Panc1 (cell line): ENCODE measurements around the gene HS3ST5. TPM values are rescaled to one million over a fixed set of nuclear protein-coding genes. Genes with fewer than 3 reads are reported as not detected.
"Not testable (repeated sequence)": the region's sequence is repeated elsewhere in the genome, so short reads cannot be mapped to it uniquely, and the experiment has no call there.

Experiments
- ATAC-seq: fragments of 200-7000 bp; cut with Tn5 transposase; 2 replicates; pipeline ENCODE4 v1.9.1; 2020; ENCODE audit warnings: mild to moderate bottlenecking, moderate library complexity
- BruUV-seq: library from RNA; stranded (reverse); fragments of 400-500 nt; replicated peaks from 2 replicates; lab custom pipeline; 2021; lab: Mats Ljungman, UMichigan
- CTCF ChIA-PET: fragments of 300-600 bp; sonication (Branson Sonifier 250); formaldehyde crosslinking; loops from one replicate; lab custom pipeline; 2022; ENCODE audit warnings: antibody characterized with exemption; lab: Charles Lee
- POLR2A ChIA-PET: fragments of 300-600 bp; sonication (Branson Sonifier 250); formaldehyde crosslinking; loops from one replicate; lab custom pipeline; 2022; ENCODE audit warnings: antibody characterized with exemption; lab: Charles Lee
- DNase-seq: peaks from one replicate; pipeline ENCODE4 v3.0.0-alpha.2; 2010; ENCODE audit warnings: low read depth, low spot score
- H3K27ac ChIP-seq: 2 replicates; pipeline ENCODE4 v1.5.1; 2011; ENCODE audit warnings: mild to moderate bottlenecking, low read length, inconsistent platforms
- H3K27me3 ChIP-seq: fragments of 200-500 bp; sonication (Bioruptor generic); 2 replicates; pipeline ENCODE4 v1.6.0; 2014; ENCODE audit warnings: low read length, inconsistent platforms; ENCODE audit not compliant: control insufficient read depth, insufficient read depth
- H3K36me3 ChIP-seq: fragments of 200-500 bp; sonication (Bioruptor generic); 2 replicates; pipeline ENCODE4 v1.5.1; 2014; ENCODE audit warnings: inconsistent platforms, mild to moderate bottlenecking, low read length, moderate library complexity; ENCODE audit not compliant: control insufficient read depth, insufficient read depth
- H3K4me1 ChIP-seq: 2 replicates; pipeline ENCODE4 v1.5.1; 2011; ENCODE audit warnings: inconsistent platforms, mild to moderate bottlenecking, low read length, moderate library complexity; ENCODE audit not compliant: control insufficient read depth, insufficient read depth
- H3K4me3 ChIP-seq, 2 experiments: 2 replicates each; pipeline ENCODE4 v1.5.1; 2011 to 2012; ENCODE audit warnings: low read depth in 2 of 2, low read length in 2 of 2, mild to moderate bottlenecking in 2 of 2, inconsistent platforms in 1 of 2, moderate library complexity in 1 of 2
- H3K9me3 ChIP-seq: fragments of 200-500 bp; sonication (Bioruptor generic); 2 replicates; pipeline ENCODE4 v1.5.1; 2014; ENCODE audit warnings: low read depth, mild to moderate bottlenecking, inconsistent platforms, low read length, moderate library complexity; ENCODE audit not compliant: control insufficient read depth, insufficient read depth
- POLR2AphosphoS5 ChIP-seq: IDR thresholded peaks from 2 replicates; pipeline ENCODE4 v1.6.1; 2012; ENCODE audit warnings: mild to moderate bottlenecking, low read depth, low read length, moderate library complexity
- SIN3A ChIP-seq: IDR thresholded peaks from 2 replicates; pipeline ENCODE4 v1.6.1; 2012; ENCODE audit warnings: low read depth, mild to moderate bottlenecking, low read length, moderate library complexity, borderline replicate concordance; ENCODE audit not compliant: insufficient read depth
- TCF7L2 ChIP-seq: IDR thresholded peaks from 2 replicates; pipeline ENCODE4 v1.6.1; 2011; ENCODE audit warnings: mild to moderate bottlenecking, low read depth, low read length, inconsistent platforms
- in situ Hi-C: cut with HindIII; loops from 2 replicates; pipeline ENCODE4 v1.10.0; 2016; ENCODE audit warnings: low sequenced_read_pairs, low pct_unique_long_range_greater_than_20kb
- intact Hi-C: fragments of 100-400 bp; cut with micrococcal nuclease; formaldehyde crosslinking; loops from one replicate; pipeline ENCODE4 v1.10.0; 2022; ENCODE audit not compliant: unreplicated experiment
- total RNA-seq: library from RNA; stranded (reverse); gene quantifications from one replicate; pipeline ENCODE4 v1.2.1, GENCODE V29; 2021; ENCODE audit not compliant: unreplicated experiment
- TF ChIP-seq, protein P1 (sequence below): fragments of 450-650 bp; IDR thresholded peaks from 2 replicates; pipeline ENCODE4 v1.5.1; 2017; ENCODE audit warnings: mild to moderate bottlenecking
- TF ChIP-seq, protein P2 (sequence below), 2 experiments: IDR thresholded peaks; 2 replicates each; pipeline ENCODE4 v1.6.1; 2011 to 2012; ENCODE audit warnings: low read depth in 2 of 2, control low read depth in 1 of 2, low read length in 1 of 2, mild to moderate bottlenecking in 1 of 2, moderate library complexity in 1 of 2; ENCODE audit not compliant: insufficient read depth in 1 of 2

The HS3ST5 gene
- total RNA-seq, 1 experiment from 2014 or later, result 0.05 TPM

DNA sequence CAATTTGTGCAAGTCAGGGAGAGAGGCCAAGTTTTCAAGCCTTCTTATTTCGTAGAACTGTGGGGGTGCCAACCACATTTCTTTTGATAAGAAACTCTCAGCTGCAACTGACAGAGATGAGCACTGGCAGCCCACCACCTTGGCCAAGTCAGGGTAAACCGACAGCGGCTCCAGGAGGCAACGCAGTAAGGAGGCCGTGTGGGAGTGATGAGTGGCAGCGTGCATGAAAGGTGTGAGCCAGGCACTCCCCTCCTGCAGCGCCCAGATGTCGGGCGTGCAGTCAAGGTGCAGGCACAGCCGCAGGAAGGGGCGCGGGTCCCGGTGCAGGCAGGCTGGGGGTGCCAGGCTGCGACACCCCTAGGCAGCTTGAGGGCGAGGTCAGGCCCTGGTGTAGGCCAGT is 322.6 kb downstream of the HS3ST5 start:
- H3K27ac ChIP-seq, result no peak overlapping the region
- H3K4me3 ChIP-seq, result no peak overlapping the region
- DNase-seq, result no peak
- no peaks in the 10 kb centered on the region for H3K9me3 ChIP-seq
- in situ Hi-C loops, result no loop called here
- H3K27me3 ChIP-seq, result no peaks in the 10 kb centered on the region
- H3K4me1 ChIP-seq, result no peaks in the 10 kb centered on the region
- TF ChIP-seq SIN3A, result no peak
- TF ChIP-seq TCF7L2, result no peak
- TF ChIP-seq, protein P1, sequence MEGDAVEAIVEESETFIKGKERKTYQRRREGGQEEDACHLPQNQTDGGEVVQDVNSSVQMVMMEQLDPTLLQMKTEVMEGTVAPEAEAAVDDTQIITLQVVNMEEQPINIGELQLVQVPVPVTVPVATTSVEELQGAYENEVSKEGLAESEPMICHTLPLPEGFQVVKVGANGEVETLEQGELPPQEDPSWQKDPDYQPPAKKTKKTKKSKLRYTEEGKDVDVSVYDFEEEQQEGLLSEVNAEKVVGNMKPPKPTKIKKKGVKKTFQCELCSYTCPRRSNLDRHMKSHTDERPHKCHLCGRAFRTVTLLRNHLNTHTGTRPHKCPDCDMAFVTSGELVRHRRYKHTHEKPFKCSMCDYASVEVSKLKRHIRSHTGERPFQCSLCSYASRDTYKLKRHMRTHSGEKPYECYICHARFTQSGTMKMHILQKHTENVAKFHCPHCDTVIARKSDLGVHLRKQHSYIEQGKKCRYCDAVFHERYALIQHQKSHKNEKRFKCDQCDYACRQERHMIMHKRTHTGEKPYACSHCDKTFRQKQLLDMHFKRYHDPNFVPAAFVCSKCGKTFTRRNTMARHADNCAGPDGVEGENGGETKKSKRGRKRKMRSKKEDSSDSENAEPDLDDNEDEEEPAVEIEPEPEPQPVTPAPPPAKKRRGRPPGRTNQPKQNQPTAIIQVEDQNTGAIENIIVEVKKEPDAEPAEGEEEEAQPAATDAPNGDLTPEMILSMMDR, result no peak
- no peak for TF ChIP-seq POLR2AphosphoS5
- TF ChIP-seq, protein P2, sequence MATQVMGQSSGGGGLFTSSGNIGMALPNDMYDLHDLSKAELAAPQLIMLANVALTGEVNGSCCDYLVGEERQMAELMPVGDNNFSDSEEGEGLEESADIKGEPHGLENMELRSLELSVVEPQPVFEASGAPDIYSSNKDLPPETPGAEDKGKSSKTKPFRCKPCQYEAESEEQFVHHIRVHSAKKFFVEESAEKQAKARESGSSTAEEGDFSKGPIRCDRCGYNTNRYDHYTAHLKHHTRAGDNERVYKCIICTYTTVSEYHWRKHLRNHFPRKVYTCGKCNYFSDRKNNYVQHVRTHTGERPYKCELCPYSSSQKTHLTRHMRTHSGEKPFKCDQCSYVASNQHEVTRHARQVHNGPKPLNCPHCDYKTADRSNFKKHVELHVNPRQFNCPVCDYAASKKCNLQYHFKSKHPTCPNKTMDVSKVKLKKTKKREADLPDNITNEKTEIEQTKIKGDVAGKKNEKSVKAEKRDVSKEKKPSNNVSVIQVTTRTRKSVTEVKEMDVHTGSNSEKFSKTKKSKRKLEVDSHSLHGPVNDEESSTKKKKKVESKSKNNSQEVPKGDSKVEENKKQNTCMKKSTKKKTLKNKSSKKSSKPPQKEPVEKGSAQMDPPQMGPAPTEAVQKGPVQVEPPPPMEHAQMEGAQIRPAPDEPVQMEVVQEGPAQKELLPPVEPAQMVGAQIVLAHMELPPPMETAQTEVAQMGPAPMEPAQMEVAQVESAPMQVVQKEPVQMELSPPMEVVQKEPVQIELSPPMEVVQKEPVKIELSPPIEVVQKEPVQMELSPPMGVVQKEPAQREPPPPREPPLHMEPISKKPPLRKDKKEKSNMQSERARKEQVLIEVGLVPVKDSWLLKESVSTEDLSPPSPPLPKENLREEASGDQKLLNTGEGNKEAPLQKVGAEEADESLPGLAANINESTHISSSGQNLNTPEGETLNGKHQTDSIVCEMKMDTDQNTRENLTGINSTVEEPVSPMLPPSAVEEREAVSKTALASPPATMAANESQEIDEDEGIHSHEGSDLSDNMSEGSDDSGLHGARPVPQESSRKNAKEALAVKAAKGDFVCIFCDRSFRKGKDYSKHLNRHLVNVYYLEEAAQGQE (IDR thresholded peaks at IDR 0.05; ENCODE audit: insufficient read depth in 1 of 2, low read depth in 2 of 2, low read length in 1 of 2), result no peak
- ATAC-seq, result no peak
- no peaks in the 10 kb centered on the region for H3K36me3 ChIP-seq
- POLR2A ChIA-PET, result no interaction called here
- CTCF ChIA-PET, result no interaction called here
- intact Hi-C loops, result no loop called here
- no TSS peak for BruUV-seq

DNA sequence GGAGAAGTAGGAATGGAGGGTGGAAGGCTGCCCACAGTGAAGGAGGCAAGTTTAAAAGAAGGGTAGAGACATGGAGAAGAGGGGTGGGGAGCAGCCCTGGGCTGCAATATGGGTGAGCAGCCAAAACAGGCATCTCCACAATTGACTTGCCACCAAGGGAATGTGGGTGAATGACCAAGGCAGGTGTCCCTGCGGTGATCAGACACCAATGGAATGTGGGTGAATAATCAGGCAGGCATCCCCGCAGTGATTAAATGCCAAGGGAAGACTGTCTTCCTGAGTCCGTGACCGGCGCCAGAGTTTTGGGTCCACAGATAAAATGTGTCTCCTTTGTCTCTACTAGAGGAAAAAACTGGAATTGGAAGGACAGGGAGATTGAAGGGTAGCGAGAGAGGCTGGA is 325.7 kb downstream of the HS3ST5 start:
- intact Hi-C loops, H3K27ac ChIP-seq, in situ Hi-C loops, POLR2A ChIA-PET, DNase-seq, BruUV-seq, H3K9me3 ChIP-seq, H3K36me3 ChIP-seq, ATAC-seq, CTCF ChIA-PET, H3K27me3 ChIP-seq, H3K4me1 ChIP-seq, H3K4me3 ChIP-seq: not testable (repeated sequence)

DNA sequence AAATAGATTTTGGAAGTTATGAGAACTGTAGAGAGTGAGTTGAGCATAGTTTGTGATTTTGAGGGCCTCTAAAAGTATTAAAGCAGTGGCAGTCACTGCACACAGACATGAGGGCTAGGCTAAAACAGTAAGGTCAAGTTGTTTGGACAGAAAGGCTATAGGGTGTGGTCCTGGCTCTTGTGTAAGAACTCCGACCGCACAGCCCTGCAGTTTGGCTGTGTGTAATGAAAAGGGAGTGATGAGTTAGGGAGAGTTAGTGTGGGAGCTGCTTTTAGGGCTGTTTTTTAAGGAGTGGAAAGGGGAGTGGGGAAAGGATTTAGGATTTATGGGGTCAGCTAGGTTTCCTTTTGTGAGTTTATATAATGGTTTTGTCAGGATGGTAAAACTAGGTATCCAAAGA is 328.7 kb downstream of the HS3ST5 start:
- H3K27me3 ChIP-seq, H3K9me3 ChIP-seq, H3K27ac ChIP-seq, DNase-seq, POLR2A ChIA-PET, ATAC-seq, CTCF ChIA-PET, H3K4me3 ChIP-seq, intact Hi-C loops, H3K4me1 ChIP-seq, BruUV-seq, in situ Hi-C loops, H3K36me3 ChIP-seq: not testable (repeated sequence)

DNA sequence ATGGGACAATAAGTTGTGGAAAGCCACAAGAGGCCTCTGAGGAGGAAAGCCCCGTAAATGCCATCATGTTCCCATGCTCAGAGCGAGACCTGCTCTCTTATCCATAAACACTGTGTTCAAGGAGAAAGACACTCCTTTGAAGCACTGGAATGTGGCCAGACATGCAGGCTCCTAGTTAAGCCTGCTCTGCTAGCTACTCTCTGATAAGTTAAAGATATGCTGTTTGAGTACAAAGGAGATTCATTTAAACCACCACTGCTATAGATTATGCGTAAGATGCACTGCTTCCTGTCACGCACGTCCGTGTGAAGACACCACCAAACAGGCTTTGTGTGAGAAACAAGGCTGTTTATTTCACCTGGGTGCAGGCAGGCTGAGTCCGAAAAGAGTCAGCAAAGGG is 331.3 kb downstream of the HS3ST5 start:
- DNase-seq, H3K4me1 ChIP-seq, H3K4me3 ChIP-seq, CTCF ChIA-PET, H3K27me3 ChIP-seq, H3K36me3 ChIP-seq, in situ Hi-C loops, BruUV-seq, POLR2A ChIA-PET, intact Hi-C loops, H3K27ac ChIP-seq, H3K9me3 ChIP-seq, ATAC-seq: not testable (repeated sequence)
